Epithelial cell of esophagus (primary cell): ENCODE measurements around the gene GRK5.

ENCODE experiments used
- DNase-seq: peaks from one replicate; pipeline ENCODE4 v3.0.0; 2010; ENCODE audit warnings: low read depth
- H3K4me3 ChIP-seq: 2 replicates; pipeline ENCODE4 v1.5.1; 2011; ENCODE audit warnings: mild to moderate bottlenecking, low read length, control low read depth
- CTCF ChIP-seq: IDR thresholded peaks from 2 replicates; pipeline ENCODE4 v1.5.1; 2011; ENCODE audit warnings: low read depth, mild to moderate bottlenecking, low read length, control low read depth, inconsistent platforms; ENCODE audit not compliant: insufficient read depth; ENCODE audit errors: missing control alignments

The GRK5 gene

GRCh38 chr10:119477444-119477843 is 270.1 kb downstream of the GRK5 start:
- H3K4me3 ChIP-seq, result no peak overlapping the region
- TF ChIP-seq CTCF, result no peak
- DNase-seq, result no peak

GRCh38 chr10:119478111-119478802 is 270.9 kb downstream of the GRK5 start:
- TF ChIP-seq CTCF, result no peak
- DNase-seq, result no peak
- H3K4me3 ChIP-seq, result no peak overlapping the region

- no peak for TF ChIP-seq CTCF
- H3K4me3 ChIP-seq, result no peak overlapping the region
- DNase-seq, result no peak
Measured at GRCh38 chr10:119478811-119479341, 271.5 kb downstream of the GRK5 start.

GRCh38 chr10:119479532-119479931 is 272.2 kb downstream of the GRK5 start:
- no peak for TF ChIP-seq CTCF
- no peak for DNase-seq
- no peak overlapping the region for H3K4me3 ChIP-seq

- H3K4me3 ChIP-seq, result no peak overlapping the region
- TF ChIP-seq CTCF, result no peak
- DNase-seq, result peak; percentile 35
Measured at GRCh38 chr10:119480667-119481066, 273.3 kb downstream of the GRK5 start.

- DNase-seq, result no peak
- H3K4me3 ChIP-seq, result no peak overlapping the region
- TF ChIP-seq CTCF, result no peak
Measured at GRCh38 chr10:119481781-119482426, 274.5 kb downstream of the GRK5 start.
